ENCODE data around the gene RLN3.
"Not testable (repeated sequence)": the region's sequence is repeated elsewhere in the genome, so short reads cannot be mapped to it uniquely, and the experiment has no call there.

Gene RLN3

GRCh38 chr19:14021474-14021873 lies 6.5 kb upstream of the RLN3 start:
- DNase-seq (ENCODE audit: low spot score) = no peak

DNA sequence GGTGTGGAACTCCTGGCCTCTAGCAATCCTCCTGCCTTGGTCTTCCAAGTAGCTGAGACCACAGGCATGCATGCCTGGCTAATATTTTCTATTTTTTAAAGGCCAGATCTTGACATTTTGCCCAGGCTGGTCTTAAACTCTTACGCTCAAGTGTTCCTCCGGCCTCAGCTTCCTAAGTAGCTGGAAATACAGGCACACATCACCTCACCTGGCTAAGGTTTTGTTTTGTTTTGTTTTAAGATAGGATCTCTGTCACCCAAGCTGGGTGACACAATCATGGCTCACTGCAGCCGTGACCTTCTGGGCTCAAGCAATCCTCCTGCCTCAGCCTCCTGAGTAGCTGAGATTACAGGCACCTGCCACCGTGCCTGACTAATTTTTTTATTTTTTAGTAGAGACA lies 5.5 kb upstream of the RLN3 start:
- DNase-seq (ENCODE audit: low spot score) = no peak

DNA sequence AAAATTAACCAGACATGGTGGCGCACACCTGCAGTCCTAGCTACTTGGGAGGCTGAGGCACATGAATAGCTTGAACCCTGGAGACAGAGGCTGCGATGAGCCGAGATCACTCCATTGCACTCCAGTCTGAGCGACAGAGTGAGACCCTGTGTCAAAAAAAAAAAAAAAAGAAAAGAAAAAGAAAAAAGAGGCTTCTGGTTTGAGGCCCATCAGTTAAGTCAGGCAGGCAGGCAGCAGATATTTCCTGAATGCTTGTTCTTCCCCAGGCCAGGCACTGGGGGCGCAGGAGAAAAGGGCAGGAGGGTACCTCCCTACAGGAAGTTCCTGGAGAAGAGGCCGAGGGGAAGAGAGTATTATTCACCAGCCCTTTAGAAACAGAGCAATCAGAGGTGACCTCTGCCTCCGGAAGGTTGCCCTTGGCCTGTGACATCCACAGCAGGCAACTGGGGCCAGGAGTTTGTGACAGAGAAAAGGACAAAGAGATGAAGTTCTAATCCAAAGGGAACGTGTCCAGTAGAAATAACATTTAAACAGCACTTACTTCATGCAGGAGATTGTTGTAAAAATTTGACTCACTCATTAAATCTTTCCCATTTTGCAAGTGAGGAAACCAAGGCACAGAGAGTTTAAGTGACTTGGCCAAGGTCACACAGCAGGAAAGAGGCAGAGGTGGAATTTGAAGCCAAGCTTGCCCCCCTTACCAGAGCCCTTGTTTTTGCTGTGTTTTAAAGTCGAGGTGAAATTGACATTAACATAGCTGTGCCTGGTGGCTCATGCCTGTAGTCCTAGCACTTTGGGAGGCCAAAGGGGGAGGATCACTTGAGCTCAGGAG lies 4.3 kb upstream of the RLN3 start:
- no peak for DNase-seq (ENCODE audit: low spot score)

- not testable (repeated sequence) for DNase-seq (ENCODE audit: low spot score)
These were observed 1.2 kb upstream of the RLN3 start for GRCh38 chr19:14026652-14027192.

DNA sequence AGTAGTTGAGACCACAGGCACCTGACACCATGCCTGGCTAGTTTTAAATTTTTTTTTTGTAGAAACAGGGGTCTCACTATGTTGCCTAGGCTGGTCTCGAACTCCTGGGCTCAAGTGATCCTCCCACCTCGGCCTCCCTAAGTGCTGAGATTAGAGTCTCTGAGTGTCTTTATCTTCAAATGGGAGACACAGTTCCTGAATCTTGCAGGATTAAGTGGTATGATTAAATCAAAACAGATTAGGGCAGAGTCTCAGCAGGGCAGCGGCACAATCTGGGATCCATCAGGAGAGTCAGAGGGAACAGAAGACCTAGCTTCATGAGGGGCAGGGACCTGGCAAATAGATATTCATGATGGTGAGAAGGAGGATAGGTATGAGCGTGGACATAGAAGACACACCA lies 953 bp downstream of the RLN3 start:
- DNase-seq (ENCODE audit: low spot score) = no peak

DNA sequence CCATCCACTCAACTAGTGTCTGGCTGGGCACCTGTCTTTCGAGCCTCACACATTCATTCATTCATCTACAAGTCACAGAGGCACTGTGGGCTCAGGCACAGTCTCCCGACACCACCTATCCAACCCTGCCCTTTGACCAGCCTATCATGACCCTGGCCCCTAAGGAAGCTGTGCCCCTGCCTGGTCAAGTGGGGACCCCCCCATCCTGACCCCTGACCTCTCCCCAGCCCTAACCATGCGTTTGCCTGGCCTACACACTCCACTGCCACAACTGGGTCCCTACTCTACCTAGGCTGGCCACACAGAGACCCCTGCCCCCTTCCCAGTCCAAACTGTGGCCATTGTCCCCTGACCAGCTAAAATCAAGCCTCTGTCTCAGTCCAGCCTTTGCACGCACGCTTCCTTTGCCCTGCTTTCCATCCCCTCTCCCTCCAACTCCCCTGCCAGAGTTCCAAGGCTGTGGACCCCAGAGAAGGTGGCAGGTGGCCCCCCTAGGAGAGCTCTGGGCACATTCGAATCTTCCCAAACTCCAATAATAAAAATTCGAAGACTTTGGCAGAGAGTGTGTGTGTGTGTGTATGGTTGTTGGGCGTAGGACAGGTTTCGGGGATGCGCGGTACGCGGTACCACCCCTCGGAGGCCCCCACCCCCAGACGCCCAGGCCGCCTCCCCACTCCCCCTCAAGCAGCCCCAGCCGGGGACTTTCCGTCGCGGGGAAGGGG lies 3.2 kb downstream of the RLN3 start:
- no peak for DNase-seq (ENCODE audit: low spot score)

DNA sequence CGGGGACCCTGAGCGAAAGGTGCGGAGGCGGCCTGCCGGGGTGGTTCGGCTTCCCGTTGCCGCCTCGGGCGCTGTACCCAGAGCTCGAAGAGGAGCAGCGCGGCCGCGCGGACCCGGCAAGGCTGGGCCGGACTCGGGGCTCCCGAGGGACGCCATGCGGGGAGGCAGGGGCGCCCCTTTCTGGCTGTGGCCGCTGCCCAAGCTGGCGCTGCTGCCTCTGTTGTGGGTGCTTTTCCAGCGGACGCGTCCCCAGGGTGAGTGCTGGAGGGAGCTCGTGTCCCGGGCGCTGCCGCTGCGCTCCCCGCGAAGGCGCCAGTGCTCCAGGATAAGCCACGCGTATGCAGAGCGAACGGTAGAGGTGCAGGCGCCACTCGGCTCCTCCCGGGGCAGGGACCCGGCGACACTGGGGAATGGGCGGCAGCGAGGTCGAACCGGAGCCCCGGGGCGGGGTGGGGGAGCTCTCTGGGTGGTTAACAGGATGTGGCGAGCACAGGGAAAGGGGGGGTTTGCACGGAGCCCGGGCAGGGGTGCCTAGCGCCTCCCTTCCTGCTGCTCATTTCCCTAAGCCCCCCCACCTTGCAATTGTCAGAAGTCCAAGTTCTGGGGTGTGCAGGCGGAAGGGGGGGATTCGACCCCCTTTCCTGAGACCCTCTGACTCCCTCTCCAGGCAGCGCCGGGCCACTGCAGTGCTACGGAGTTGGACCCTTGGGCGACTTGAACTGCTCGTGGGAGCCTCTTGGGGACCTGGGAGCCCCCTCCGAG lies 4.0 kb downstream of the RLN3 start, which contains the start of gene IL27RA:
Gene IL27RA (plus strand): TSS at position 44 of the 762 bp plus-strand sequence. CDS start 111 bp downstream, at position 155.
- peak; percentile 8 for DNase-seq (ENCODE audit: low spot score)

DNA sequence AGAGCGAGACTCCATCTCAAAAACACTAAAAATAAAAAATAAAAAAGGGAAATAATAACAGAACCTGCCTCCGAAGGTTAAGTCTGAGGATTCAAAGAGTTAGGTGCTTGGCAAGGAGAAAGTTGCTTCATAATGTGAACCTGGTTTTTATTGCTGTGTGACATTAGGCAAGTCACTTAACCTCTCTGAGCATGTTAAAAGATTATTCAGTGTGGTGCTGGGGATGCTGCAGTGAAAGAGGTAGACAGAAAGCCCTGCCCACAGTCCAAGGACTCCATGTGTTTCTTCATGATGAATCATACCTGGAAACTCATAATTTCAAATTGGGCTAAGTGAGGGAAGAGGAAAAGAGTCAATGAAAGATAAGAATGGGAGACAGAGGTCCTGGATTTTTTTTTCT lies 6.0 kb downstream of the RLN3 start:
- DNase-seq (ENCODE audit: low spot score) = no peak

DNA sequence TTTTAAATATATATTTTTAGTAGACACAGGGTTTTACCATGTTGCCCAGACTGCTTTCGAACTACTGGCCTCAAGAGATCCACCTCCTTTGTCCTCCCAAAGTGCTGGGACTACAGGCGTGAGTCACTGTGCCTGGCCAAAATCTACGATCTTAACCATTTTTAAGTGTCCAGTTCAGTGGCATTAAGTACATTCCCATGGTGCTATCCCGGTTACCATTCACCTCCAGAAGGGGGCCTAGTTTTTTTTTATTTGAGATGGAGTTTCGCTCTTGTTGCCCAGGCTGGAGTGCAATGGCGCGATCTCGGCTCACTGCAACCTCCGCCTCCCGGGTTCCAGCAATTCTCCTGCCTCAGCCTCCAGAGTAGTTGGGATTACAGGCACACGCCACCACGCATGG lies 7.2 kb downstream of the RLN3 start:
- DNase-seq (ENCODE audit: low spot score) = not testable (repeated sequence)

DNA sequence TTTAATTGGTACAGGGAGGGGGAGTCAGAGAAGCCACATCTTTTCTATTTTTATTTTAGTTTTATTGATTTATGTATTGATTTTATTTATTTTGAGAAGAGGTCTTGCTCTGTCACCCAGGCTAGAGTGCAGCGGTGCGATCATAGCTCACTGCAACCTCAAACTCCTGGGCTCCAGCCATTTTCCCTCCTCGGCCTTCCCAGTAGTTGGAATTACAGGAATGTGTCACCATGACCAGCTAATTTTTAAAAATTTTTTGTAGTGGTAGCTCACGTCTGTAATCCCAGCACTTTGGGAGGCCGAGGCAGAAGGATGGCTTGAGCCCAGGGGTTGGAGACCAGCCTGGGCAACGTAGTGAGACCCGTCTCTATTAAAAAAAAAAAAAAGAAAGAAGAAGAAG lies 7.8 kb downstream of the RLN3 start:
- DNase-seq (ENCODE audit: low spot score) = no peak

GRCh38 chr19:14039181-14039580 lies 11.2 kb downstream of the RLN3 start:
- no peak for DNase-seq (ENCODE audit: low spot score)

GRCh38 chr19:14042659-14043608 lies 15.0 kb downstream of the RLN3 start:
- peak; percentile 52 for DNase-seq (ENCODE audit: low spot score)

GRCh38 chr19:14047866-14048265 lies 19.9 kb downstream of the RLN3 start:
- DNase-seq (ENCODE audit: low spot score) = not testable (repeated sequence)

GRCh38 chr19:14048443-14049153 lies 20.6 kb downstream of the RLN3 start:
- DNase-seq (ENCODE audit: low spot score) = no peak

GRCh38 chr19:14050512-14050911 lies 22.6 kb downstream of the RLN3 start:
- no peak for DNase-seq (ENCODE audit: low spot score)

DNA sequence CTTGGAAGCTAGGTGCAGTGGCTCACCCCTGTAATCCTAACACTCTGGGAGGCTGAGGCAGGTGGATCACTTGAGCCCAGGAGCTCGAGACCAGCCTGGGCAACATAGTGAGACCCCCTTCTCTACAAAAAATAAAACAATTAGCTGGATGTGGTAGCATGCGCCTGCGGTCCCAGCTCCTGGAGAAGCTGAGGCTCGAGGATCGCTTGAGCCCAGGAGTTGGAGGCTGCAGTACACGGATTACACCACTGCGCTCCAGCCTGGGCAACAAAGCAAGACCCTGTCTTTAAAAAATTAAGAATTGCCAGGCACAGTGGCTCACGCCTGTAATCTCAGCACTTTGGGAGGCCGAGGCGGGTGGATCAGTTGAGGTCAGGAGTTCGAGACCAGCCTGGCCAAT lies 23.0 kb downstream of the RLN3 start:
- not testable (repeated sequence) for DNase-seq (ENCODE audit: low spot score)

DNA sequence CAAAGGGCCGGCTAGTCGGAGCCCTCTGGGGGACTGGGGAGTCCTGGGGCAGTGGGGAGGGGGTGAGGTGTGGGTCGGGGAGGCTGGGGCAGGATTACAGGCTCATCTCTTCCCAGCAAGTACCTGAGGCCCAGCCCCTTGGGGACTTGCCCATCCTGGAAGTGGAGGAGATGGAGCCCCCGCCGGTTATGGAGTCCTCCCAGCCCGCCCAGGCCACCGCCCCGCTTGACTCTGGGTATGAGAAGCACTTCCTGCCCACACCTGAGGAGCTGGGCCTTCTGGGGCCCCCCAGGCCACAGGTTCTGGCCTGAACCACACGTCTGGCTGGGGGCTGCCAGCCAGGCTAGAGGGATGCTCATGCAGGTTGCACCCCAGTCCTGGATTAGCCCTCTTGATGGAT lies 24.0 kb downstream of the RLN3 start:
- DNase-seq (ENCODE audit: low spot score) = no peak

DNA sequence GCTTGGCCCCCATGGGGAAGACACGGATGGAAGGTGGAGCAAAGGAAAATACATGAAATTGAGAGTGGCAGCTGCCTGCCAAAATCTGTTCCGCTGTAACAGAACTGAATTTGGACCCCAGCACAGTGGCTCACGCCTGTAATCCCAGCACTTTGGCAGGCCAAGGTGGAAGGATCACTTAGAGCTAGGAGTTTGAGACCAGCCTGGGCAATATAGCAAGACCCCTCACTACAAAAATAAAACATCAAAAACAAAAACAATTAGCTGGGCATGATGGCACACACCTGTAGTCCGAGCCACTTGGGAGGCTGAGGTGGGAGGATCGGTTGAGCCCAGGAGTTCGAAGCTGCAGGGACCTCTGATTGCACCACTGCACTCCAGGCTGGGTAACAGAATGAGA lies 24.5 kb downstream of the RLN3 start:
- no peak for DNase-seq (ENCODE audit: low spot score)

DNA sequence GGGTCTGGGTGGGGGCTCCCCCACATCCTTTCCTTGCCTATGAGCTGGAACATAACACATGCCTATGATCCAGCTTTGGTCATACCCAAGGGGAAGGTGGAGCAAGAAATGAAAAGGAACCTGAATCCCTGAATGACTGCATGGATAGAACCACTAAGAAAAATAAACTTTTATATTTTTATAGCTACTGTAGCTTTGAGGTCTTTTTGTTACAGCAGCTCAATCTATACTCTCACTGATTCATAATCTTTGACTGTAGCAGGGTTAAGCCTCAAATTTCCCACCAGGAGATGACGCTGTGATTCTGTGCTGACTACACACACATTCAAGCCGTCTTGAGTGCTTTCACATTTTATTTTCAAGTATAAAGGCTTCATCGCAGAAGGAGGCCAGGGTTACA lies 25.1 kb downstream of the RLN3 start:
- DNase-seq (ENCODE audit: low spot score) = no peak

DNA sequence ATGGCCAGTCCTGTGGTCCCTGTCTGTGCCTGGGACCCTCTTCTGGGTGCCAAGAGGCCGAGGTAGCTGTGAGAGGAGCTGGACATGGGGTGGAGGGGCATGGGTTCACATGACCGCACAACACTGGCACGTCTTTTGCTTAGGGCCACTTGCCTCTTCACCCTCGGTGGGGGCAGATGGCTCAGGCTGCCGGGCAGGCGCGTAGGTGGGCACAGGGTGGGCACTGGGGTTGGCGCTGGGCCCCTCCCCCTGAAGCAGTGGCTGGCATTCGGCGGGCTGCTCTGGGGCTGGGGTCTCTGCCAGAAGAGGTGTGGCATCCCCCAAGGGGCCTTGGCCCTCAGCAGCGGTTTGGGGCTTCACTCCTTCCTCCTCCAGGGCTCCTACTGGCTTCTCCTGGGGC lies 25.6 kb downstream of the RLN3 start:
- no peak for DNase-seq (ENCODE audit: low spot score)

DNA sequence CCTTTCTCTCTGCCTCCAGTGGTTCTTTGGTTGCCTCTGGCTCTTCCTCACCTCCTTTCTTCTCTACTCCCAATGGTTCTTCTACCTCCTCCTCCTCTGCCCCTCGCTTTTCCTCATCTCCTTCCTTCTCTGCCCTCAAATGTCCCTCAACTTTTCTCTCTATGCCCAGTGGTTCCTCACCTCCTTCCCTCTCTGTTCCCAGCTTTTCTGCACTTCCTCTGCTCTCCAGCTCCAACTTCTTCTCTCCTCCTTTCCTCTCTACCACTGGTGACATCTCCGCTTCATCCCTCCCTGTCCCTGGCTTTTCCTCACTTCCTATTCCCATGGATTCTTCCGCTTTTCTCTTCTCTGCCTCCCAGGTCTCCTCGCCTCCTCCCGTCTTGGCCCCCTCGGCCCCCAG lies 26.2 kb downstream of the RLN3 start:
- DNase-seq (ENCODE audit: low spot score) = no peak

Measured in pons (tissue), 1 donor.